ENCODE data around the gene MPEG1.

Gene MPEG1, protein sequence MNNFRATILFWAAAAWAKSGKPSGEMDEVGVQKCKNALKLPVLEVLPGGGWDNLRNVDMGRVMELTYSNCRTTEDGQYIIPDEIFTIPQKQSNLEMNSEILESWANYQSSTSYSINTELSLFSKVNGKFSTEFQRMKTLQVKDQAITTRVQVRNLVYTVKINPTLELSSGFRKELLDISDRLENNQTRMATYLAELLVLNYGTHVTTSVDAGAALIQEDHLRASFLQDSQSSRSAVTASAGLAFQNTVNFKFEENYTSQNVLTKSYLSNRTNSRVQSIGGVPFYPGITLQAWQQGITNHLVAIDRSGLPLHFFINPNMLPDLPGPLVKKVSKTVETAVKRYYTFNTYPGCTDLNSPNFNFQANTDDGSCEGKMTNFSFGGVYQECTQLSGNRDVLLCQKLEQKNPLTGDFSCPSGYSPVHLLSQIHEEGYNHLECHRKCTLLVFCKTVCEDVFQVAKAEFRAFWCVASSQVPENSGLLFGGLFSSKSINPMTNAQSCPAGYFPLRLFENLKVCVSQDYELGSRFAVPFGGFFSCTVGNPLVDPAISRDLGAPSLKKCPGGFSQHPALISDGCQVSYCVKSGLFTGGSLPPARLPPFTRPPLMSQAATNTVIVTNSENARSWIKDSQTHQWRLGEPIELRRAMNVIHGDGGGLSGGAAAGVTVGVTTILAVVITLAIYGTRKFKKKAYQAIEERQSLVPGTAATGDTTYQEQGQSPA

DNA sequence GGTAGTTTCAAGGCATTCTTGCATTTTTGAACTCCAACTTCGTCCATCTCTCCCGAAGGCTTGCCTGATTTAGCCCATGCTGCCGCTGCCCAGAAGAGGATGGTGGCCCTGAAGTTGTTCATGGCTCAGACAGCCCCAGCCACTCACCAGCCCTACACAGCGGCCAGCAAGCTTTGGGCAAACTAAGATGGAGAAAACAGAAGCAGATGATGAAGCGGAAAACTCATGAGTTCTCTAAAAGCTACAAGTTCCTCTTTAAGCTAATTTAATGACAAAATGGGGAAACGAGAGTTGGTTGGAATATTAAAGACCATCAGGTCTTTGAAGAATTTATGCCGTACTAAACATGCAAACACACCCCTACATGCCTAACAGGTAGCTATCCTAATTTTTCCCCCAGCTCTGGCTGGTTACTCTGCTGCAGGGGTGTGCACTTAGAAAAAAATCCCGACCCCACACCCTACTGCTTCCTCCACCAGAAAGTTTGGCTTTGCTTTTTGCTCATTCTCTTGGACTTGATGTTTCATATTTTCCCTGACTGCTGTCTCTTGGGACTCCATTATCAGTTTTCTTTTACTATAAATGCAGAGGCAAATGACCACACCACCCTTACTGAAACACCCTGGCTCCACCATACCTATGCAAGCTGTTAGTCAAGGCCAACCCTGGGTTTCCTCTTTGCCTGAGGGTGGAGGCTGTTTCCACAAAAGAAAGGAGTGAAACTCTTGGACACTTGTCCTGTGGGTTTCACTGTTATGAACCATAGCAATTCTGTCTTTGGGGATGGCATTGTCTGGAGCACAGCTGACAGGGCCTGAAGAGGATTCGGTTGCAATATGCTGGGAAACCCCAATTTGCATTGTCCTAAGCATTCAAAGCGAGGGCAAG lies at the start of gene MPEG1:
TSS of gene MPEG1 (minus strand) at position 184 of the 888 bp plus-strand sequence. CDS start at position 122, 62 bp downstream.
- no peak for DNase-seq

DNA sequence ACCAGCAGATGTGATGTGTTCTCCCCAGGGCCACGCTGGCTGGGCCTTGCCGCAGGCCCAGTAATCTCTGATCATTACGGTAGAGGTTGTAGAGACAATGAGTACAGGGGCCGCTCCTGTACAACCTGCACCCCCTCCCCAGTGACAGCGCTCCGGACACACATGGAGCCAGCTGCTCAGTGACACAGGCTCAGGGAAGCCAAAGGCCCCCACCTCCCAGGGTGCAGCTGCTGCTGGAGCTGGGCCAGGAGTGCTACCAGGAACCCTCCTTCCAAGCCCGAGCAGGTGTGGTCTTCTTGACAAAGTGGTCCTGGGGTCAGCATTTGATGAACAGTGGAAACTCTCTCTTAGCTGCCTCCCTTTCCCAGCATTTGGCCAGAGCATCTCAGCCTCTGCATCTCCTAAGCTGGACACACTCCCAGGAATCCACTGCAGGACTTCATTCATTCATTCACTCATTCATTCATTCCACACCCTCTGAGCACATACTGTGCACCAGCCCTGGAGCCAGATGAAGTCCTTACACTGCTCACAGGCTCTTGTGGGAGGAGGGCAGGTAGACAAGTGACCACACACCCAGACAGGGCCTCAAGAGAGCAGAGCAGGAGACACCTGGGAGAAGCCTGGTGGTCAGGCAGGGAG lies 49.6 kb upstream of the MPEG1 start:
- no peak for DNase-seq

DNA sequence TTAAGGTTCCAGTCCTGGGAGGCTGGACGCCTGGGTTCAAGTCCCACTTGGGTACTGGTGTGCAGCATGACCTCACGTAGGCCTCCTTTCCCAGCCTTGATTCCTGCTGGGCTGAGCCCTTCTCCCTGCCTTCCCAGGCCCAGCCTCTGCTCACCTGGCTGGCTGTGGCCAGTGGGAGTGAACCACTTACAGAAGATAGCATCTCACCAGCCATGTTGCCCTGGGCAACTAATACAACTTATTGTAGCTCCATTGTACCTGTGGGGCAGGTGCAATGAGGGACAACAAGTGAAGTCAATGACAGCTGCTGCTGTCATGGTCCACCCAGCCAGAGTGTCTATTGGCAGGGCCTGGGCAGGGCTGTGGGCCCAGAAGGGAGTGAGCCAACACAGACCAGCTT lies 48.4 kb upstream of the MPEG1 start:
- no peak for DNase-seq

DNA sequence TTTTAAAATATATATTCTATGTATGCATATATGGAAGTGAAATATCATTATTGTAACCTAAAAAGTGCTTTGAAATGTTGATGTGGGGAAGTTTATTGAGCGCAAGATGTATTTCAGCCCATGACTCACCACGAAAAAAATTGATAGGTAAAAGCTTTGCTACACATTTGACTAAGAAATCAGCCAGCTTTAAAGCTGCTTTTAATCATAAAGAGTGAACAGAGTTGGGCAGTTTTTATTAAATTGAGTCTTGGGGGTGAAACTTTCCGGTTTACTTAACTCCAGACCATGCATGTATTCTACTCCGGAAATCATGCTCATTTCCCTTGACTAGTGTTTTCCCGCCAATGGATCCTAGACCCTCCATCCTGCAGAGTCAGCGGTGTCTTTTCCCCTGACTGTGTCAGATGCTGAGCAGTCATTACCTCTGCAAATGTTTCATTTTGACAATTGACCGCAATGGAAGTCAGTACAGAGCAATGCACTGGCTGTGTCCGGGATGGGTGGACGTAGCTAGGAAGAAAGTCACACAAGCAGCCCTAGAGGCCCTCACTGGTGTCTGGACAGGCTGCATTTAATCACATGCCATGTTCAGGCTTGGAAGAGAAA lies 47.2 kb upstream of the MPEG1 start:
- no peak for DNase-seq

DNA sequence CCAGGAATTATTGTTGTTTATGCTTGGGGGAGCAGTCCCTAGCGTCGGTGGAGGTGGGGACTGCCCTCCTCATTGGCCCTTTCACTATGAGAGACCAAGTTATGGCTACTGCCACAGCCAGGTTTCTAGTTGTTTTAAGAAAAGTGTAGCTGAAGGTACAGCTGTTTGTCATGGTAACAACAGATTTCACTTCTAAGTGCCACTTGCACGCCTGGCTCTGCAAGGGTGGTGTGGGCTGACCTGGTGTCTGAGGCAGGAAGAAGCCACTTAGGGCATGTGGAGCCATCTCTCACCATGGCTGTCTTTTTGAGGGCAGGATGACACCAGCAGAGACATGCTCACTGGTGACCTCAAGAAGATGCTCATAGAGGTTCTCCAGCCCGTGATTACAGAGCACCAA lies 46.3 kb upstream of the MPEG1 start:
- DNase-seq = no peak

DNA sequence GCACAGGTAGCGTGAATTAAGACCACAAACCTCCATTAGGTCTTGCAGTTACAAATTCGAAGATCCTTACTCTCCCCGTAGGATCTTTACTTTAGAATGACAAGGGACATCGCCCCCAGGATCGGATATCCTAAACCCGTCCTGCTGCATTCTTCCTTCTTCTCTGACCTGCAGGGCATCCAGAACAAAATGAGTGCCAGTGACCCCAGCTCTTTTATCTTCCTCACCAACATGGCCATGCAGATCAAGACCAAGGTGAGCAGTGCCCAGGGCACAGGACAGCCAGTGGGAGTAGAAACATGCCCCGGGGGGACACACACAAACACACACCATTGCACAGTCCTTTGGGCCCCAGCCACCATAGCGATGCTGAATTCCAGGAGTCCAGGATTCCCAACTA lies 42.6 kb upstream of the MPEG1 start:
- DNase-seq = no peak

DNA sequence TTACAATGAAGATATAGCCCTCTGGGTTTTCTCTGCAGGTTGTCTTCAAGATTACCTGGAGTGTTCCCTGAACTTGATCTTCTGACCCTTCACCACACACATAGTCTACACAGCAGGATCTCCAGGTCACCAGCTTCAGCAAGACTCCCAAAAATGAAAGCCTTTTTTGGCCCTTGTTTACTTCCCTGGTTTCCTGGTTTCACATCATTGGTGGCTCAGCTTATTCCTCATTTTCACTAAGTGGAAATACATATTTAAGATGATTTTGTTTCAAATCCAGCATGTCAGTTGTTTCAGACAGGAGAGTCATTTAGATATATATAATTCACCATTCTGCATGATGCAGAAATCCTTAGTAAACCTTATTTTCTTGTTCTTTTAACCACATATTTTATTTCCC lies 41.6 kb upstream of the MPEG1 start:
- no peak for DNase-seq

DNA sequence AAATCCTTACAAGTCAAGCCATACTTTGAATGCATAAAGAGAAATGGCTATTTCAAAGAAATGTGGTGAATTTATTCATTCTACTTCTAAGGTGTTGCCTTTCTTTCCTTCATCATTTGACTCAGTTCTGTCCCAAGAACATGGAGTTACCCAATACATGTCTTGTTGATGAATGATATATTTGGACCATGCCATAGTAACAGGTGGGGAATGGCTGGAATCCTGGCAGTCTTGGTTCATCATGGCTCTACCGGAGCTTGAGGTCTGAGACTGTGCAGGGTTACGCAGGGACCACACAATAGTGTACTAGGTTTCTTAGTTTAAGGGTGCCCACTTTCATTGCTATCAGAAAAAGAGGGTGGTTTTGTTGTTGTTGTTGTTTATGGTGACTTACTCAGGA lies 40.3 kb upstream of the MPEG1 start:
- DNase-seq = no peak

DNA sequence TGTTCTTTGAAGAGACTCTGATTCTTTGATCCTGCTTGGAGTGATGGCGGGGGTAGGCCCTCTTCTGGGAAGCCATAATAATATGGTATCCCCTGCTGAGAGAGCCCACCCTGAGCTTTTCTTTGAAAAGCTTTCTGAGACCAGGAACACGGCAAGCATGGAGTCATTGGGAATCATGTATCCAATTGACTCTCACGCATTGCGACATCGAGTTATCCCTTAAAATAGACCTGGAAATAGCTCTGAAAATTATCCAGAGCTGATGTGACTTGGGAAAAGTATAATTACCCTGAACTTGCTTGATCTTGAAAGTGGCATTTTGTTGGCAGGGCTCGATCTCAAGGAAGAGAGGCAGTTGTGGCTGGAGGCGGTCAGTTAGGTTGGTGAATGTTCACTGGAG lies 36.8 kb upstream of the MPEG1 start:
- DNase-seq = no peak

DNA sequence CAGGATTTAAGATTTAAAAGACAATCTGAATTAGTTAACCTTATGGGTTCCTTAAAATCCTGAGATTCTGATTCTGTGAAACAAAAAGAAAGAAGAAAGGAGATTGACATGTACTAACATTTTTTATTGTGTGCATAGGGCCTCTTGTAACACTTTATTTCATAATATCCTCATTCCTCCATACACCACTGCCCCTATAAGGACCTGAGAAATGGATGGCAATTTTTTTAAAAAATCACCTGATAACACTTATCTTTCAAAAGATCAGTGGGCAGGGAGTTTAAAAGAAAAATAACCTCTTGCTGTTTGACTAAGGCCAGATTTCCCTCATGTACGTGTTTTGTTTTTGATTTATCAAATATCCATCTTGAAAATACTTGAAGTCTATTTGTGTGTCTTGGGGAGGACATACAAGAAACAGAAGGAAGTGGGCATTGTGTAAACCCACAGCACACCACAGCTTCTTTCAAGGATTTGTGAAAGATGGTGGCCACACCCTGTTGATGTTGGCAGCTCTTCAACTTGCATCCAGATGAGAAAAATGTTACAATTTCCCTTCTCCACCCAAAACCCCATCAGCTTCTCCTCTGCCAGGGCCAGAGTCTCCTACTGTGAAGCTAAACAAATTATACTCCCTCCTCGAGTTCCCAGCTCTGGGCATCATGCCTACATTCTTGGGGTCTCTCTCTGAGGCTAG lies 35.0 kb upstream of the MPEG1 start:
- no peak for DNase-seq

DNA sequence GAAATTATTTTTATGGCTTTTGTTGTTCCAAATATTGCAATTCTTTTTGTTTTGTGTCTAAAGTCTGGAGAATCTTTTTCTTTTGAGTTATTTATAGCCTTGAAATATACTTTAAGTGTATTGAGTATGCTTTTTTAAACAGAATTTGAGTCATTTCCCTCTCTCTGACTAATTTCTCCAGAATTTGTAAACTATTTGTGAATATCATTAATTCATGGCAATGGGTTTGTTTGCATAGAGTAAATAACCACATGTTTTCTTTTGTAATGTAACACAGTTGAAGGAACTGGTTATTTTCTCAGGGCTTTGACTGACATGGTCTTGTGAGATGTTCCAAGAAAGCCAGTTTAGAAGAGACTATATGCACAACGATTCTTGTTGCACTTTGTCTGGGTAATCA lies 30.9 kb upstream of the MPEG1 start:
- no peak for DNase-seq

DNA sequence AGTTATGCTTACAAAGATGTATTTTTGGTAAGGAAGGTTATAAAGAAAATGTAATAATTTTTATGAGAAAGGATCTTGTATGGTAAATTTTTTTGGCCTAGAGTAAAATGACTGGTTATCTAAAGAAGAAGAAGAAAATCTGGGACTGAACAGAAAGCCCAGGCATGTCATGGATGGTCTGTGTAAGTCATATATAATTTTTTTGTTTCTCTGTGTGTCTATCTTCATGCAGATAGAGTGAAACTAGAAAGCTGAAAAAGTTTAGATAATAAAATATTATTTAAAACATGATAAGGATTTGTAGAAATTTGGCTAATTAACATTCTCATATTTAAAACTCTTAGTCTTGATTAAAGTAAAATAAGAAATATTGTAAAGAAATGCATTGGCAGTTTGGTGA lies 27.6 kb upstream of the MPEG1 start:
- DNase-seq = no peak

DNA sequence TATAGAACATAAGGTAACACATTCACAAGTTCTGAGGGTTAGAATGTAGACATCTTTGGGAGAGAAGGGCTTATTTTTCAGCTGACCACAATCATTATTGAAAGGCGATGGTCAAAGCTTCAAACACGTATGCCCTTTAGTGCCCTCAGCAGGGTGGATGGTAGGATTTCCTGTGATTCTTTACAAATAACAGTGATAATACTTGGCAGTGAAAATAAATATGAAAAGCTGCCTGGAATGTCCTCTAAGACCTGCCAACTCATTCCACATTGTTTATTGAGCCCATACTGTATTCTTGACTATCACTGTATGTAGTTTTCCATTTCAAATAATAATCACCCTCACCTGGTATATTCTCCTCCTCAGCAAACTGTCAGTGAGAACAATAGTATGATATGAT lies 13.7 kb upstream of the MPEG1 start:
- no peak for DNase-seq

DNA sequence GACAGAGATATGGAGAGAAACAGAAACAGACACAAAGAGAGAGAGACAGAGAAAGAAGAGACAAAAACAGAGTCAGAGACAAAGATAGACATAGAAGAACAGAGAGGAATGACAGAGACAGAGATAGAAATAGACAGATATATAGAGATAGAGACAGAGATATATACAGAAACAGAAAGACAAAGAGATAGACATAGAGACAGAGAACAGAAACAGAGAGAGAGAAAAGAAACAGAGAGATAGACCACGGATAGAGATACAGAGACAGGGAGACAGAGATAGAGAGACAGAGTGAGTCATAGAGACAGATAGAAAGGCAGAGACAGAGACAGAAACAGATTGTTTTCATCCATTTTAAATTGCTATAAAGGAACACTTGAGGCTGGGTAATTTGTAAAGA lies 12.3 kb upstream of the MPEG1 start:
- no peak for DNase-seq

DNA sequence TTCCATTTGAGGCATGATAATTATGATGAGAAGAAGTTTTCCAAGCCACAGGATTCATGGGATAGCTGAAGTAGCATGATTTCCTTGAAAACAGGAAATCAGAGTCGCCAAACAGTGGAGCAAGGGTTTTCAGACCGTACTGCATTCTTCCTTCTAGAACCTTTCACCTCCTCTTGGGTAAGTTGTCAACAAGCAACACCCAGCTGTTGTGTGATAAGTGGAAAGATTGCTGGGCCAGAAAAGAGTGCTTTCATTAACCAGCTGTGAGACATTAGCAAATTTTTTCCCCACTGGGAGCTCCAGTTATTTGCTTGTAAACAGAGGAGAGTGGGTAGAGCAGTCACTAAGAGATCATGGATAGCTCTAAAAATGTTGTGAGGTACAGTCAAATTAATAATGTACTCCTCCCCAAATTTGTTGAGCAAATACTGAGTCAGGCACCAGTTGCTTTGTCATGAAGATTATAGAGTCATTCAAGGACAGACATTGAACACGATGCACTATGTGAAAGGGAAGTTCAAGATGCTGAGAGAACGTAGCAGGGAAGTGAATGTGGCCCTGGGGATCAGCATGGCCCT lies 11.7 kb upstream of the MPEG1 start:
- no peak for DNase-seq

DNA sequence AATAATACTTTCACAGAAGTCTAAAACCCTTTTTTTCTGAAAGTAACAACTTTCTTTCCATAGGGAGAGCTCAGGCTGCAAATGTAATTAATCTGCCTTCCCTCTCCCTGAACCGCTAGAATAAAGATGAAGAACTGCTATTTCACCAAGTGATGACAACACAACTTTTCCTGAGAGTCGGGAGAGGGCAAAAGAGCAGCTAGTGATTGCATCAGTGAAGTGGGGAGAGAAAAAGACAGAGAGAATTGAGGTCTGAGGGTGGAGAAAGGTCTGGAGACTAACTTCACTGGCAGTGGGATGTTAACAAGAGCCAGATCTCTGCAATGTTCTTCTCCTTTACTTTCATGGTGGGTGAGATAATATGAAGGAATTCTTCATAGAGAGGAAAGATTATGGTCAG lies 10.9 kb upstream of the MPEG1 start:
- DNase-seq = no peak

DNA sequence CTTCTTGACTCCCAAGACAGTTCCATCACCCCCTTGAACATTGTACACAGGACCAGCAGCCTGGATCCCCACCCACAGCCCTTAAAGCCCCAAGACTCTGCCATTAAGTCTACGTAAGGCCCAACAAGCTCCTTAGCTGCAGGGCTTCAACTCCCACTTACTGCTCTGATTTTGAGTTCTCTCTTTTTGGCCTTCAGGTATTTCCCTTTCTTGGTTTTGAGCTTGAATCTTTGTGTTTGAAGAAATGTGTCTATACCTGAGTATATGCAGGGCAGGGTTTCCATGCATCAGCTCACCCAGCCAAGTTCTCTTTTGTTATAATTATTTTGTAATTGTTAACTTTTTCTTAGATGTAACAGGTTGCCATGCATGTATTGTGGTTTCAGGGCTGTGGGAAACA lies 10.4 kb upstream of the MPEG1 start:
- no peak for DNase-seq

DNA sequence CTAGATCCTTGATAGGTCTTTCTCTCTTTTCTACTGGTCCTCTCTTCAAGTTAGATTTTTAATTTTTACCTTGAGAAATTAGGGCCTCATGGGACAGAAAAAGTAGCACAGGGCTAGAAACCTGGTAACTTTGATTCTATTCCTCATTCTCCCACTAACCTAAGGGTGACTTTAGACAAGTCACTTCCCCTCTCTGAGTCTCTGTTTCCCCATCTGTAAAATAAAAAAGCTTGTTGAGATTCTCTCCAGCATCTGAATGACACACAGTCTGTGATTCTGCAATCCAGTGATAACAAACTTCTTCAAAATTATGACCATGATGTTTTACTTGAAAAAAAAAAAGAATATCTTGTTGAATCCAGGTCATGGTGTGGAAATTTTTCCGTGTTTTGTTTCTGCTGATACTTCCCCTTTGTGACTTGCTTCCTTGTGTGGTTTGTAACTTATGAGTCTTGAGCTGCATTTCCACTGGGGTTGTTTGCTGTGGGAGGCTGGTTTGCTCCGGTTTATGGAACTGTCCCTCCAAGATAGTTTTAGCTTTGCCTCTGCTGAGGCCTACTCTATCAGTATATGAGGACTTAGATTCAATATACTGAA lies 9.8 kb upstream of the MPEG1 start:
- no peak for DNase-seq

DNA sequence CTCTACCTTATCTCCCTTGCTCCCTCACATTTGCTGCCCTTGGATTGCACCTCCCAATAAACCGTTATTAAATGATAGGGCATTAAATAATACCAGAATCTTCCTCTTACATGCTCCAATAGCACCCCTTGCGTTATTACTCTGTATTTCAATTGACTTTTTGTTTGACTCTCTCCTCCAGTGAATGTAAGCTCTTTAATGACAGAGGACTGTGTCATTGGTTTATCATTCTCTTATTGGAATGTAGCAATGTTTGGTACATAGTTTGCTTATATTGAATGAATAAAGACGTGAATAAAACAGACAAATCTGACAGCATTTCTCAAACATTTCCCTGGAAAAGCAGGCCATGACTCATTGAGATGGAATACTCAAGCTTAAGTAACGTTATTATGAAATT lies 8.7 kb upstream of the MPEG1 start:
- no peak for DNase-seq

DNA sequence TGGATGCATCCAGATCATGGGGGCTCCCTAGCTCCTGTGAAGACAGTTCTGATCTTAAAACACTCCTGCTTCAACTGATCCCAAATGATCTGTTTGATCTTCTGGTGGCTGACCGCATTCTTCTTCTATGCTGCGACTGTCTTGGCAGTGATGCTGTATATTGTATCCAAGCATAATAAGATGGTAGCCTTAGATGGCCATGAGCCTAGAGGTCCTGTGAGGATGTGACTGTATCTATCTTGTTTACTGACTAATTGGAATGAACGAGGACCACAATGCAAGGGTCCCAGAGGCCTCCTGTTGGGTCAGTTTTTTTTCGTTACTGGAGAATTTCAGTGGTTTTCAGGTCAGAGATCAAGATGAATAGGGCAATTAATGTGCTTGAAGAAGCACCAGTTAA lies 7.1 kb upstream of the MPEG1 start:
- no peak for DNase-seq

DNA sequence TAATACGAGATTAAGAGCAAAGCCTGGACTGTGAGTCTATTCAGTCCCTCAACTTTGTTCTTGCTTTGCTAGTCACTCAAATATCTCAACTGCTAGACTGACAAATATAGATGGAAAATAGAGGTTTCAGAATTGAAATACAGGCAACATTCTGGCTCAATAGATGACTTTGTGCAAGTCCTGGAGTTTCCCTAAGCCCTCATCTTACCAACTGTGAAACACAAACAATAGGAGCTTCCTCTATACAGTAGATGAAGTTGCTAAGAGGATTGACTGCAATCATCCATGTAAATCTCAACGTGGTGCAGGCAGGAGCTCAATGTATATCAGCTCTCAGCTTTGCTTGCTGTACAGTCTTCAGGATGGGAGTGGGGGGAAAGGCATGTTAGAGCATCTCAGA lies 6.2 kb upstream of the MPEG1 start:
- DNase-seq = no peak
